Activated T-cell treated with anti-CD3 and anti-CD28 coated beads for 4 hours (primary cell): ENCODE results near the gene ANKRD42.

Experiments
- DNase-seq: peaks from one replicate; pipeline ENCODE4 v3.0.0-alpha.2; 2020

ANKRD42 gene

DNA sequence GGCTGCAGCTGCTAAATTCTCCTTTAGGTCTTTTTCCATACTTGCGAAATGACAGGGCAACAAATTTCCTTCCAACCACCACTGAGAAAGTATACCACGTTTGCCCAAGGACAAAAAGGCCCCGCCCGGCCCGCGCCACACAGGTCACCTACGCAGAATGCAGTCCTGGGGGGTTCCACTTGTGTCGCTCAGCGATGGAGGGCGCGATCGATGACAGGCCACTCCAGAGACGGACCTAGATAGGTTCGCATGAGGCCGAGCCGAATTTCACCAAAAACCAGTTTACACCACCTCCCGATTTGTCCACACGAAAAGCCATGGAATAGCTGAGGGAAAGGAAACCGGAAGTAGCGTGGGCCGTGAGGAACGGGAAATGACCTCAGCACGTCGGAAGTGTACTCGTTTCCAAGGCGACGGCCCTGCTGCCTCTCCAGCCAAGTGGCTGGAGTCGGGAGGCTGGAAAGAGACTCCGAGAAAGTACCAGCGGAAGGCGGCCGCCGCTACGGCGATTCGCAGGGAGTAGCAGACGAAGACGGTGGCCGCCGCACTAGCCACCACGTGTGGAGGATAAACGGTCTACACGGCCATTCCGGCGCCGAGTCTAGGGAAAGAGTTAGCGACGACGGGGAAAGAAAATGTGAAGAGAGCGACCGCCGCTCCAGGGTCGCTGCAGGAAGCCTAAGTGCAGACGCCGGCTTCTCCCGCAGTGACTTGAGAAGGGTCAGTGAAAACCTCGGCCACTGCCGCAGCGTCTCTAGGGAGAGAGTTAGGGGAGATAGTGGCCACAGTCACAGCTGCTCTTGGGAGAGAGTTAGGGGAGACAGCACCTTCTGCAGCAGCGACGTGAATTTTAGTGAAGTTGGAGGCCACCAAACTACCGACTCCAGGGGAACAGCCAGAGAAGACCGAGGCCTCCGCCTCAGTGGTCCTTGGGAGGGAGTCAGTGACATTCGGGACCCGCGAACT, at the start of gene ANKRD42:
Gene ANKRD42 (plus strand): TSS at position 398 of the 966 bp plus-strand sequence. CDS start 959 bp downstream, outside the sequence.
- DNase-seq: peak; percentile 76

GRCh38 chr11:83147895-83148294, 45.6 kb upstream of the ANKRD42 start:
- DNase-seq: no peak

GRCh38 chr11:83150450-83150849, 43.1 kb upstream of the ANKRD42 start:
- DNase-seq: no peak

- no peak for DNase-seq
These were observed 42.1 kb upstream of the ANKRD42 start for GRCh38 chr11:83151274-83151977.

DNA sequence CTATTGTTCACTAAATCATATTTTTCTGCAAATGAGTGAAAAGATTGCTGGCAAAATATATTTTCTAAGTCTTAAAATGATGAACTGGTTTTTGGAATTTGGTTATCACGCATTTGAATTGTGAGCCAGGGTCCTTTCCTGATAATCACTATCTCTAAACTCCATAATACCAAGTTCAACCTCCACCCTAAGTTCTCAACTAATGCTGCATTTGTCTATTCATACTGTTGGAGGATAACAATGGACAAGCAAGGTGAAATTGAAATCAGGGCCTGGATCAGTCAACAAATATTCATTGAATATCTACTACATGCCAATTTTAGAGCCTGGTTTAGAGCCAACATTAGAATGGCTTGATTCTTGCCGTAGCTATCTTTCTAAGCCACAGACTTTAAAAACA, 41.2 kb upstream of the ANKRD42 start:
- DNase-seq: no peak

GRCh38 chr11:83153764-83154163, 39.7 kb upstream of the ANKRD42 start:
- no peak for DNase-seq

GRCh38 chr11:83156144-83156995, 37.1 kb upstream of the ANKRD42 start:
- DNase-seq: peak; percentile 96

DNA sequence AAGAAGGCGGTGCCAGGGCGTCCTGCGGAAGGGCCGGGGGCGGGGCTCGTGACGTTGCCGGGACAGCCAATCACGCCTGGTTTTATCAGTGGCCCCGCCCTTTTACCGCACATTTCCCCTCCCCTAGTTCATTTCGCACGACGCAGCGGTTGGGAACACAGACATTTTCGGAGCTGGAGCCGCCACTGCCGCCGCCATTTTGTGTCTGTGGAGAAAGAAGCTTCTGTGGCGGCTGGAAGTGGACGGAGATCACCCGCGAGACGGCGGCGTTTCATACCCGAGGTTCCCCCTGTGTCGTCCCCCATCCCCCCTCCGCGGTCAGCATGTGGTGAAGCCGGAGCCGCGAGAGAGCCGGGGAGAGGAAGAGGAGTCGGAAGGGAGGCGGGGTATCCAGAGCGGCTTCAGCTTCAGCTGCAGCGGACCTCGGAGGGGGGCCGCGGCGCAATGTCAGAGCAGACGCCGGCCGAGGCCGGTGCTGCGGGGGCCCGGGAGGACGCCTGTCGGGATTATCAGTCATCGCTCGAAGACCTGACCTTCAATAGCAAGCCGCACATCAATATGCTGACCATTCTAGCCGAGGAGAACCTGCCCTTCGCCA, 36.4 kb upstream of the ANKRD42 start, which contains the start of gene PCF11:
Gene PCF11 (plus strand): TSS at position 136 of the 598 bp plus-strand sequence. CDS start 309 bp downstream, at position 445.
- DNase-seq: no peak

GRCh38 chr11:83157594-83158356, 35.7 kb upstream of the ANKRD42 start:
- DNase-seq: peak; percentile 27

GRCh38 chr11:83158357-83158786, 35.1 kb upstream of the ANKRD42 start:
- DNase-seq: no peak

GRCh38 chr11:83158965-83159901, 34.3 kb upstream of the ANKRD42 start:
- DNase-seq: no peak

DNA sequence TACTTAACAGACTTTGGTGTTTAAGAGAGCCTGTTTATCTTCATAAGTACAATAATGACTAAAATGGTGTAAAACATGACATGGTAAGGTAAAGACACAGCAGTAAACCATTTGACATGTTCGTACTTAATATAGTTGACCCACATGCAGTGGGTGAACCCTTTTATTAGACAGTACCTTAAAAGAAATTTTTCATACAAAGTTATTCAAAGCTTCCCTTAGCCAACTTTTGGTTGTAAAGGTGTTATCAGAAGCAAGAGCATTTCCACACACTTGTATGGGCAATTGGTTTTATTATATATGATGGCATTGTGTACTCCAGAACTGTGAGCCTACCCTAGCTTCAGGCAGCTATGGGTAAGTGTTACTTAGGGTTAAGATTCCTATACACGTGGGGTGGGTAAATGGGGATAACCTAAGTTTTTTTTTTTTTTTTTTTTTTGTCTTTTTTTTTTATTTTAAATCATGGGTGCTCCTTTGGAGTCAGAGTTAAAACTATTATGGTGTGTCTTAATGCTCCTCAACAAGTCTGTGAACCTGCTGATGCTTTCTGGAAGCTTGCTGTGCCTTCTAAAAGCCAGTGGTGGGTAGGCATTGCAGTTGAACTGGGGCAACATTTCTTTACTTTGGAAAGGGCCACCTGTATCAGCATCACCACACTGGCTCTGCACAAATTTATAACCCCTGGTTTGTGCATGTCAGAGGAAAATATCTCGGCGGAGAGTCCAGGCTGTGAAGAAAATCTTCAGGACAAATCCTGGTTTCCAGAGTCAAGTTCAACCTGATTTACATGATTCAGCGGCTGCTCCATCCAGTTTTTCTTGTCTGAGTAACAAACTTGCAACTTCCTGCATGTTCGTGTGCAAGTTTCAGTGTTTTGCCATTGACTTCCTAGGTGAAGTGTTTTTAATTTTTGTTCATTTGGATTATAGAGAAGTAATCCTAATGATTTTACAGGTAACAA, 33.3 kb upstream of the ANKRD42 start:
- DNase-seq: no peak

GRCh38 chr11:83161610-83162199, 31.8 kb upstream of the ANKRD42 start:
- no peak for DNase-seq

DNA sequence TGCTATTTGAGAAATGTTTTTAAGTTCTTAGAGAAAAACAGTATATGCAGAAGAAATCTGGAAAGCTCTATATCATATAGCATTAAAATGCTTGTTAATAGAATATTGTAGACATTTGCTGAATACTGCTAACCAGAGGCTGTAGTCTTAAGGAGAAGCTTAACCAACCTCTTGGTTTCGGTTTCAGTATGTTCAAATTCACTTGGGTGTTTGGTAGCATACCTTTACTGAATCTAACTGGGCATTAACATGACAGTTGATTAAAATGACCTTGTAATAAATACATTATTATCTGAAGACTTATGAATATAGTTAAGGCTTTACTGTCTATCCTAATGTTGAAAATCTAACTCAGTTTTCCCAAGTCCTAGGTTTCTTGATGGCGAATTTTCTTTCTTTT, 31.1 kb upstream of the ANKRD42 start:
- DNase-seq: no peak

DNA sequence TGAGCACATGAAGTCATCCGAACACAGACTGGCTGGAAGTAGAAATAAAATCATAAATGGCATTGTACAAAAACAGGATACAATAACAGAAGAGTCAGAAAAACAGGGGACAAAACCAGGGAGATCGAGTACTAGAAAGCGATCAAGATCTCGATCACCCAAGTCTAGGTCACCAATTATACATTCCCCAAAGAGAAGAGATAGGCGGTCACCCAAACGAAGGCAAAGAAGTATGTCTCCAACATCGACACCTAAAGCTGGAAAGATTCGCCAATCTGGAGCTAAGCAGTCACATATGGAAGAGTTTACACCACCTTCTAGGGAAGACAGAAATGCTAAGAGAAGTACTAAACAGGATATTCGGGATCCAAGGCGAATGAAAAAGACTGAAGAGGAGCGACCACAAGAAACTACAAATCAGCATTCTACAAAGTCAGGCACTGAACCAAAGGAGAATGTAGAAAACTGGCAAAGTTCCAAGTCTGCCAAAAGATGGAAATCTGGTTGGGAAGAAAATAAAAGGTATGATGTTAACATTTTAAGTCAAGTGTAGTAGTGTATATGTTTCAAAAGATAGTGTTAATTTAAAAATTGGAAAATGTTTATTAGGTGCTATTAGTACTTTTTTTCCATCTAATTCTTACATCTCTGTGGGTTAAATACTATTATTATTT, 27.2 kb upstream of the ANKRD42 start:
- no peak for DNase-seq

- DNase-seq: no peak
These were observed 24.8 kb upstream of the ANKRD42 start for GRCh38 chr11:83168756-83169155.

DNA sequence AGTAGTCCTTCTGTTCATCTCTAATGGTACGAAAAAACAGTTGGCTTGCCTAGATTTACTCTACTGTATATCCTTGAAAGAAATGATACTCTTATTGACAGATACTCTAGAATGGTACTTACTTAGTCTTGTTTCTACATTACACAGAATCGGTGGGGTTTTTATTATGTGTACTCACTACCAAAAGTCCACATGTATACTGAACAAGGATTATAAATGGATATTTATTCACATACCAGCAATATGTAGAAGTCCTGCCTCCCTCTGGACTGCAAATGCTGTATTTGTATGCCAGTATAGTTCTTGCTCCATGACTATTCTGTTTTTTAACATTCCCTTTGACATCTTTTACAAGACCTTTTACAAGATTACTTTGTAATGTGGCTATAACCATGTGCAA, 22.6 kb upstream of the ANKRD42 start:
- no peak for DNase-seq

GRCh38 chr11:83172551-83172950, 21.0 kb upstream of the ANKRD42 start:
- no peak for DNase-seq
